OCI-LY7 (cell line): ENCODE results near the gene GON4L. TPM values are rescaled to one million over a fixed set of nuclear protein-coding genes. Genes with fewer than 3 reads are reported as not detected.

Experiments
- BruUV-seq: library from RNA; stranded (reverse); fragments of 400-500 nt; replicated peaks from 2 replicates; lab custom pipeline; 2021; lab: Mats Ljungman, UMichigan
- CTCF ChIA-PET: fragments of 300-600 bp; sonication (Branson Sonifier 250); formaldehyde crosslinking; loops from one replicate; lab custom pipeline; 2022; ENCODE audit warnings: antibody characterized with exemption; ENCODE audit not compliant: unreplicated experiment; lab: Charles Lee
- POLR2A ChIA-PET: fragments of 300-600 bp; sonication (Branson Sonifier 250); formaldehyde crosslinking; loops from one replicate; lab custom pipeline; 2022; ENCODE audit warnings: antibody characterized with exemption; lab: Charles Lee
- DNase-seq: peaks from one replicate; pipeline ENCODE4 v3.0.0-alpha.2; 2015; ENCODE audit warnings: low spot score
- H2AFZ ChIP-seq: fragments of 200-600 bp; sonication (generic), shearing (Covaris generic); 2 replicates; pipeline ENCODE4 v1.6.1; 2014; ENCODE audit warnings: mild to moderate bottlenecking, antibody characterized with exemption, low read length, moderate library complexity
- H3K27ac ChIP-seq: fragments of 200-600 bp; sonication (generic); 2 replicates; pipeline ENCODE4 v1.5.1; 2014; ENCODE audit warnings: mixed run types, low read depth, mild to moderate bottlenecking, moderate library complexity, low read length, inconsistent platforms; ENCODE audit not compliant: poor library complexity, severe bottlenecking
- H3K36me3 ChIP-seq: fragments of 200-600 bp; sonication (generic); 2 replicates; pipeline ENCODE4 v1.6.1; 2014; ENCODE audit warnings: mild to moderate bottlenecking, antibody characterized with exemption, low read length, moderate library complexity, mixed read lengths; ENCODE audit not compliant: insufficient read depth
- H3K4me1 ChIP-seq: fragments of 200-600 bp; sonication (generic); 2 replicates; pipeline ENCODE4 v1.5.1; 2014; ENCODE audit warnings: mild to moderate bottlenecking, low read length; ENCODE audit not compliant: insufficient read depth, poor library complexity, severe bottlenecking
- H3K4me2 ChIP-seq: fragments of 200-600 bp; sonication (generic); 2 replicates; pipeline ENCODE4 v1.6.1; 2014; ENCODE audit warnings: mild to moderate bottlenecking, low read length
- H3K4me3 ChIP-seq: fragments of 200-600 bp; sonication (generic); 2 replicates; pipeline ENCODE4 v1.5.1; 2014; ENCODE audit warnings: mild to moderate bottlenecking, low read depth, low read length; ENCODE audit not compliant: poor library complexity, severe bottlenecking
- H3K79me2 ChIP-seq: fragments of 200-600 bp; sonication (generic); 2 replicates; pipeline ENCODE4 v1.6.1; 2016; ENCODE audit warnings: low read depth, mild to moderate bottlenecking, low read length, moderate library complexity, mixed read lengths; ENCODE audit not compliant: insufficient read depth
- H3K9me2 ChIP-seq: fragments of 200-600 bp; sonication (generic); 2 replicates; pipeline ENCODE4 v1.6.1; 2016; ENCODE audit warnings: mild to moderate bottlenecking, low read length, mixed read lengths; ENCODE audit not compliant: insufficient read depth
- H3K9me3 ChIP-seq: fragments of 200-600 bp; sonication (generic); 2 replicates; pipeline ENCODE4 v1.6.1; 2014; ENCODE audit warnings: mild to moderate bottlenecking, mixed run types, low read length, mixed read lengths
- H4K20me1 ChIP-seq: fragments of 200-600 bp; sonication (generic); 2 replicates; pipeline ENCODE4 v1.6.1; 2014; ENCODE audit warnings: mild to moderate bottlenecking, antibody characterized with exemption, low read length, moderate library complexity, mixed read lengths; ENCODE audit not compliant: insufficient read depth
- EZH2phosphoT487 ChIP-seq: fragments of 200-600 bp; sonication (generic); IDR thresholded peaks from 2 replicates; pipeline ENCODE4 v1.6.1; 2018; ENCODE audit warnings: low read depth, borderline replicate concordance, mild to moderate bottlenecking, mixed run types, antibody characterized with exemption, low read length, moderate library complexity, mixed read lengths
- intact Hi-C: fragments of 100-400 bp; cut with micrococcal nuclease; formaldehyde crosslinking; loops from one replicate; pipeline ENCODE4 v1.10.0; 2022; ENCODE audit not compliant: unreplicated experiment
- total RNA-seq, 2 experiments: library from RNA; depleted of rRNA in 1 of 2; stranded (reverse); fragments of >200 nt in 1 of 2; shearing (Covaris generic) in 1 of 2; gene quantifications; 2 replicates each; pipeline ENCODE4 v1.2.3, GENCODE V29; 2014 to 2022
- TF ChIP-seq, protein P1 (sequence below): fragments of 200-600 bp; sonication (generic); conservative IDR thresholded peaks from 2 replicates; pipeline ENCODE4 v1.5.1; 2014; ENCODE audit warnings: mild to moderate bottlenecking, antibody characterized with exemption, low read length, moderate library complexity, mixed read lengths

GON4L gene
- total RNA-seq, 2 experiments from 2014 or later = 46.0 to 78.0 TPM

- no peak overlapping the region for H2AFZ ChIP-seq
- no peak overlapping the region for H3K4me3 ChIP-seq
- H3K79me2 ChIP-seq = peaks cover 83% of the 10 kb centered on the region
- H3K4me1 ChIP-seq = peaks cover 51% of the 10 kb centered on the region
- intact Hi-C loops = no loop called here
- BruUV-seq = no TSS peak
- DNase-seq = no peak
- H3K27ac ChIP-seq = no peak overlapping the region
- CTCF ChIA-PET = interaction anchor here (1.0 to 1.5 kb wide), 3 partner anchors 16 to 49 kb away, joined by 3 to 4 read pairs (median 3); partner anchors contain the start of gene RIT1
- H3K9me2 ChIP-seq = no peaks in the 10 kb centered on the region
- H3K4me2 ChIP-seq = peak overlapping the region; percentile 9
- no peaks in the 10 kb centered on the region for H4K20me1 ChIP-seq
- H3K9me3 ChIP-seq = no peaks in the 10 kb centered on the region
- POLR2A ChIA-PET = interaction anchor here (0.6 to 6.2 kb wide), 7 partner anchors 10 to 36 kb away, joined by 3 to 46 read pairs (median 5); no protein-coding TSS in a partner anchor
- H3K36me3 ChIP-seq = peaks cover 48% of the 10 kb centered on the region
- no peak for TF ChIP-seq EZH2phosphoT487
- TF ChIP-seq, protein P1, sequence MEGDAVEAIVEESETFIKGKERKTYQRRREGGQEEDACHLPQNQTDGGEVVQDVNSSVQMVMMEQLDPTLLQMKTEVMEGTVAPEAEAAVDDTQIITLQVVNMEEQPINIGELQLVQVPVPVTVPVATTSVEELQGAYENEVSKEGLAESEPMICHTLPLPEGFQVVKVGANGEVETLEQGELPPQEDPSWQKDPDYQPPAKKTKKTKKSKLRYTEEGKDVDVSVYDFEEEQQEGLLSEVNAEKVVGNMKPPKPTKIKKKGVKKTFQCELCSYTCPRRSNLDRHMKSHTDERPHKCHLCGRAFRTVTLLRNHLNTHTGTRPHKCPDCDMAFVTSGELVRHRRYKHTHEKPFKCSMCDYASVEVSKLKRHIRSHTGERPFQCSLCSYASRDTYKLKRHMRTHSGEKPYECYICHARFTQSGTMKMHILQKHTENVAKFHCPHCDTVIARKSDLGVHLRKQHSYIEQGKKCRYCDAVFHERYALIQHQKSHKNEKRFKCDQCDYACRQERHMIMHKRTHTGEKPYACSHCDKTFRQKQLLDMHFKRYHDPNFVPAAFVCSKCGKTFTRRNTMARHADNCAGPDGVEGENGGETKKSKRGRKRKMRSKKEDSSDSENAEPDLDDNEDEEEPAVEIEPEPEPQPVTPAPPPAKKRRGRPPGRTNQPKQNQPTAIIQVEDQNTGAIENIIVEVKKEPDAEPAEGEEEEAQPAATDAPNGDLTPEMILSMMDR = no peak
Measured at GRCh38 chr1:155861896-155862295, 4.9 kb upstream of the GON4L start.

GRCh38 chr1:155860970-155861510, 4.0 kb upstream of the GON4L start:
- H2AFZ ChIP-seq = no peak overlapping the region; the same call in 1 of the 2 replicates
- no peak for DNase-seq
- H3K4me1 ChIP-seq = peaks cover 56% of the 10 kb centered on the region
- peaks cover 42% of the 10 kb centered on the region for H3K36me3 ChIP-seq
- ChIA-PET POLR2A (interaction anchor here (0.6 to 6.2 kb wide), 5 partner anchors 11 to 865 kb away, joined by 3 to 46 read pairs (median 5); no protein-coding TSS in a partner anchor), CTCF (interaction anchor here (1.0 kb wide), 1 partner anchor 17 kb away, joined by 4 read pairs; no protein-coding TSS in a partner anchor)
- BruUV-seq = TSS peak; percentile 59
- H3K9me2 ChIP-seq = no peaks in the 10 kb centered on the region
- peaks cover 84% of the 10 kb centered on the region for H3K79me2 ChIP-seq
- H4K20me1 ChIP-seq = no peaks in the 10 kb centered on the region
- H3K27ac ChIP-seq = peak overlapping the region; percentile 65
- intact Hi-C loops = loop anchor here (1.0 kb wide), 1 partner anchor 21 kb away; no protein-coding TSS in a partner anchor
- no peaks in the 10 kb centered on the region for H3K9me3 ChIP-seq
- H3K4me2 ChIP-seq = peak overlapping the region; percentile 82
- TF ChIP-seq EZH2phosphoT487 = no peak
- TF ChIP-seq, protein P1 = no peak
- peak overlapping the region; percentile 79 for H3K4me3 ChIP-seq
